ENCODE measurements around the gene SUFU. TPM values are rescaled to one million over a fixed set of nuclear protein-coding genes. Genes with fewer than 3 reads are reported as not detected.

SUFU gene
- total and polyA plus RNA-seq, 2 of the 13 experiments (the other 11 are each of a cell fraction or from before 2014, with no cell fraction given), result 2.9 to 5.5 TPM

DNA sequence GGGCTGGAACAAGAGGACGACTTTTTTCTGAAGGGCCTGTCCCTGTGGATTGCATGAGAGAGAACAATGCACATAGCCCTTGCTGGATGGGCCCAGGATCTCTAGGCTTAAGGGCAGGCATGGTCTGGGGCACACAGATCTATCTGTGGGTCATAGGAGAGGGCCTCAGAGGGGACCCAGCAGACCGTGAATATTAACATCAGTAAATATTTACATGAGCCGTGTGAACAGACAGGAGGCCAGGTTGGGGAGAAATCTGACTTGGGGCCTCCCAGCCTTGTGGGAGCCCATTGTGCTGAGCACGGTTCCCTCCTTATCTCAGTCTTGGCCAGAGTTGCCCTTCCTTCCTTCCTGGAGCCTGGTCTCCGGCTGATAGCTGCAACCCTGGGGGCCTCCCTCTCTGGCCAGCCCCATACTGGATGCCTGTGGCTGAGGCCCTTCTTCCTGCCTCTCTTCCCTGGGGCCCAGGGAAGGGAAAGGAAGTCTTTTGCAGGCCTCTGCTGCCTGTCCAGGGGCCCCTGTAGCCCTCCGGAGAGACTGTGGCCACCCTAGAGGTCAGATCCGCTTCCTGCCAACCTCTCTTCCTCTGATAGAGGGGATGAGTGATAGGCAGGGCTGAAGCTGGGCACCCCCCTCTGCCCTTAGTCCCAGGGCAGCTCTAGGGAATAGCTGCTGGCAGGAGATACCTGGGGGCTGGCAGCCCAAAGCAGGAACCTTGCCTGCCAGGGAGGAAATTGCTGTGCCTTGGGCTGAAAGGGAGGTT, 96.0 kb downstream of the SUFU start (continued):
- TF ChIP-seq, protein P1, sequence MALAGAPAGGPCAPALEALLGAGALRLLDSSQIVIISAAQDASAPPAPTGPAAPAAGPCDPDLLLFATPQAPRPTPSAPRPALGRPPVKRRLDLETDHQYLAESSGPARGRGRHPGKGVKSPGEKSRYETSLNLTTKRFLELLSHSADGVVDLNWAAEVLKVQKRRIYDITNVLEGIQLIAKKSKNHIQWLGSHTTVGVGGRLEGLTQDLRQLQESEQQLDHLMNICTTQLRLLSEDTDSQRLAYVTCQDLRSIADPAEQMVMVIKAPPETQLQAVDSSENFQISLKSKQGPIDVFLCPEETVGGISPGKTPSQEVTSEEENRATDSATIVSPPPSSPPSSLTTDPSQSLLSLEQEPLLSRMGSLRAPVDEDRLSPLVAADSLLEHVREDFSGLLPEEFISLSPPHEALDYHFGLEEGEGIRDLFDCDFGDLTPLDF (CRISPR knock-in tag; IDR thresholded peaks at IDR 0.05), result 0 out of 2 replicates have a peak, but pooled peaks have one; percentile 53
- no peak for TF ChIP-seq POLR2AphosphoS2 (IDR thresholded peaks at IDR 0.05; ENCODE audit: low read depth, low read length)
- TF ChIP-seq ZNF235 (CRISPR knock-in tag; IDR thresholded peaks at IDR 0.05; ENCODE audit: borderline replicate concordance), result no peak
- TF ChIP-seq HNRNPL (IDR thresholded peaks at IDR 0.05; ENCODE audit: low read depth, low read length), result peak; percentile 78
- peak; percentile 65 for TF ChIP-seq ZNF350 (CRISPR knock-in tag; IDR thresholded peaks at IDR 0.05; ENCODE audit: borderline replicate concordance, low read depth)
- TF ChIP-seq, protein P2, sequence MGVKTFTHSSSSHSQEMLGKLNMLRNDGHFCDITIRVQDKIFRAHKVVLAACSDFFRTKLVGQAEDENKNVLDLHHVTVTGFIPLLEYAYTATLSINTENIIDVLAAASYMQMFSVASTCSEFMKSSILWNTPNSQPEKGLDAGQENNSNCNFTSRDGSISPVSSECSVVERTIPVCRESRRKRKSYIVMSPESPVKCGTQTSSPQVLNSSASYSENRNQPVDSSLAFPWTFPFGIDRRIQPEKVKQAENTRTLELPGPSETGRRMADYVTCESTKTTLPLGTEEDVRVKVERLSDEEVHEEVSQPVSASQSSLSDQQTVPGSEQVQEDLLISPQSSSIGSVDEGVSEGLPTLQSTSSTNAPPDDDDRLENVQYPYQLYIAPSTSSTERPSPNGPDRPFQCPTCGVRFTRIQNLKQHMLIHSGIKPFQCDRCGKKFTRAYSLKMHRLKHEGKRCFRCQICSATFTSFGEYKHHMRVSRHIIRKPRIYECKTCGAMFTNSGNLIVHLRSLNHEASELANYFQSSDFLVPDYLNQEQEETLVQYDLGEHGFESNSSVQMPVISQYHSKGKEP (CRISPR knock-in tag; IDR thresholded peaks at IDR 0.05), result no peak
- TF ChIP-seq, protein P3, sequence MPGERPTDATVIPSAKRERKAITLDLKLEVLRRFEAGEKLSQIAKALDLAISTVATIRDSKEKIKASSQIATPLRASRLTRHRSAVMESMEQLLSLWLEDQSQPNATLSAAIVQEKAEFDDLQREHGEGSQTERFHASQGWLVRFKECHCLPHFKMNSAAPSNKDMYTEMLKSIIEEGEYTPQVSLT (CRISPR knock-in tag; IDR thresholded peaks at IDR 0.05; ENCODE audit: borderline replicate concordance, low read depth), result no peak
- peak; percentile 84 for TF ChIP-seq HDAC2 (CRISPR knock-in tag; IDR thresholded peaks at IDR 0.05)
- TF ChIP-seq STAT5B (CRISPR knock-in tag; IDR thresholded peaks at IDR 0.05), result no peak
- TF ChIP-seq TMF1 (CRISPR knock-in tag; IDR thresholded peaks at IDR 0.05; ENCODE audit: low read depth), result peak; percentile 69; the same call in 1 of the 2 replicates
- TF ChIP-seq KDM2A (CRISPR knock-in tag; IDR thresholded peaks at IDR 0.05; ENCODE audit: borderline replicate concordance, low read depth), result no peak; the same call in 1 of the 2 replicates
- TF ChIP-seq ZNF549 (CRISPR knock-in tag; IDR thresholded peaks at IDR 0.05), result no peak
- TF ChIP-seq SAFB2 (CRISPR knock-in tag; IDR thresholded peaks at IDR 0.05; ENCODE audit: borderline replicate concordance, low read depth), result no peak
- TF ChIP-seq RFX3 (CRISPR knock-in tag; IDR thresholded peaks at IDR 0.05), result no peak
- TF ChIP-seq PAX8 (CRISPR knock-in tag; IDR thresholded peaks at IDR 0.05; ENCODE audit: borderline replicate concordance), result no peak
- TF ChIP-seq SETDB1 (CRISPR knock-in tag; IDR thresholded peaks at IDR 0.05; ENCODE audit: borderline replicate concordance), result no peak
- TF ChIP-seq NFATC3 (CRISPR knock-in tag; IDR thresholded peaks at IDR 0.05), result no peak

Measured in HepG2 (cell line).